GM18861 (cell line): ENCODE data around the gene LEPR.
A peak's percentile ranks its signal among the peaks of the same experiment; 100 is the strongest.

Experiments
- ATAC-seq: cut with Tn5 transposase; IDR thresholded peaks from one replicate; pipeline ENCODE4 v1.9.1; 2021; ENCODE audit not compliant: unreplicated experiment

Gene LEPR

GRCh38 chr1:65412256-65412983 is 8.0 kb upstream of the LEPR start:
- no peak for ATAC-seq

DNA sequence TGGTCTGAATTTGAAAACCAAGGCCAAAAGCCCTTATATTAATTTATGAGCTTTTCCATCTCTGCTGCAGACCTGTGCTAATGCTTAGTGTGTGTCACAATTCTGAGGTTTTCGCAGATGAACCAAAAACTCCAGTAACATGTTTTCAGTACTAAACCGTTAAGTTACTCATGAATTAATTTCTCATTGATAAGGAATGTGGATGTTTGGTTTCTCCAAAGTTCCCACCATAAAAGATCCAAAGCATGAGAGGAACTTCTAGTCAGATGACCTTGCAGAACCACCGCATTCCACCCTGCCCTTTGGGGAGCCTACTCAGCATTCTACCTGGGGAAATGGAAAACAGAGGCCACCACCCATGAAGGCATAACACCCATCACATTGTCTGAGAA is 7.5 kb upstream of the LEPR start:
- ATAC-seq, result no peak

DNA sequence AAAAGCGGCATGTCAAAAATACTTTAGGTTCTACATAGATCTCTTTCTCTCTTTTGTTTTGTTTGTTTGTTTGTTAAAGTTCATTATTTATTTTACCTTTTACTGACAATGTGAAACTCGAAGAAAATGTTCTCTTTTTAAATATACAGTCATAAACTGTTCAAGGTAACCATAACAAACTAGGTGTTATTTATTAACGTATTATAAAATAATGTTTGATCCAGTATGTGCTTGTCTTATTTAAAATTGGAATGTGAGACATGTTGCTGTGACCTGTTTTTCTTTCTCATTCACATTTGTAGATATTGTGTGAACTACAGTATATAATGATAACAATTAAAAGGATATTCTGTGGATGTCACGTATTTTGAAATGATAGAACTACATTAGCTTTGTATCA is 5.9 kb upstream of the LEPR start:
- ATAC-seq, result no peak

DNA sequence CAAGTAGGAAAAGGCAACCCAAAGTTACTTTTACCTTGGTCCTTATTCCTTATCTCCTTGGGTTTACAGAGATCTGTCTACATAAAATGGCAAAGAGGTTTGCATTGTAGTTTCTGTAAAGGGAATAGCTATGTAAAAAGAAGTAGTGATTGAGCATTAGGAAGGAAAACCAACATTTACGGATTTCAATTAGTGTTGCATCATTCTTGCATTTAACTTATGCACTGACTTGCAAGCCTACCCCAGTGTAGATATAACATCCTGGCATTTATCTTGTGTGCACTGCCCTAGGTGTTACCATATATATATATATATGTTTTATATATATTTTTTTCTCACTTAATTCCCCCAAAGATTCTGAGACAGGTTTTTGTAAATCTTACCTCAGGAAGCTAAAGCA is 3.7 kb upstream of the LEPR start:
- ATAC-seq, result no peak

DNA sequence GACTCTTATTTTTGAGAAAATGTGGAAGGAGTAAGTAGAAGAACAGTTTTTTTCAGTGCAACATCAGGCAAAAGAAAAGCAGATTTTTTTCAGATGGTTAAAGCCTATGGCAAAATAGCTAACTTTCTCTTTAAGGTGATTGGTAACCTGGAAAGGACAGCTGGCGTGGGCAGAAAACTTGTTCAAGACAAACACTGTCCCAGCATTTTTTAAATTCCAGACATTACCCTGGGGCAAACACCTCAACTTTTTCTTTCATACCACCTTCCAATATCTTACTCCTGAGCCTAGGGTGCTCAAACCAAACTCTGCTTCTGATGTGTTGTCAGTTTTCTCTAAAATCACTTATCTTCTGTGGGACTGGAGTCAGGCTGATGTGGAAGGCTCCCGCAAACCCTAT is 2.7 kb upstream of the LEPR start:
- ATAC-seq, result no peak

GRCh38 chr1:65418522-65419185 is 1.8 kb upstream of the LEPR start:
- ATAC-seq, result no peak

- ATAC-seq, result peak; percentile 85
These were observed 533 bp upstream of the LEPR start for GRCh38 chr1:65419681-65420589.

DNA sequence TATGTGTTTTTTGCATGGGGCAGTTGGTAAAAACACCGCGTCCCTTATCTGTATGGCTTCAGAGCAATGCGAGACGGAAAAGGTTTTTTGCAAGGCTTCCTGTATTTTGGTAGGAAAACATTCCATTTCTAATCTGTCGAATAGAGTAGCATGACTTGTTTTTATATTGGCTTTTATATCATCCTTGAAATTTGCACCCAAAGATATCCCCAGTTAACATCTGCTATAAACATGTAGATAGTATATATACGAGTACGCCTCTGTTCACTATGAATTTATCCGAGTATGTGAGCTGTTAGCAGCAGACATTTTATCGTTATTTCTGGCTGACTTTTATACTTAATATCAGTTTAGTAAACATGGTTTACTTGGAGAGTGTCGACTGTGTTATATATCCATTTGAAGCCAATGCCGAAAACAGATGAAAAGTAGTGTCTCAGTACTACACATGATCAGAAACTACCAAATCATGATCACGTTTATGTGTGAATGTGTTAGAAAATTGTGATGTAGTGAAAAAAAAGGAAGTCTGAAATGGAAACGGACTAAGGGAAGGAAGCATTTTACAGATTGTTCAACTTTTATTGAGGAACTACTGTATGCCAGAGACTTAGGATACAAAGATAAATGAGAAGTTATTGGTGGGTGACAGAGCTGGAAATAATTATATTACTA is 1.0 kb downstream of the LEPR start:
- ATAC-seq, result no peak

GRCh38 chr1:65422241-65423203 is 2.1 kb downstream of the LEPR start:
- ATAC-seq, result no peak

- no peak for ATAC-seq
These were observed 3.6 kb downstream of the LEPR start for GRCh38 chr1:65423884-65424572.

- ATAC-seq, result no peak
These were observed 4.1 kb downstream of the LEPR start for GRCh38 chr1:65424573-65424889.

- no peak for ATAC-seq
These were observed 4.5 kb downstream of the LEPR start for GRCh38 chr1:65425006-65425405.

- ATAC-seq, result no peak
These were observed 5.2 kb downstream of the LEPR start for GRCh38 chr1:65425697-65426096.

DNA sequence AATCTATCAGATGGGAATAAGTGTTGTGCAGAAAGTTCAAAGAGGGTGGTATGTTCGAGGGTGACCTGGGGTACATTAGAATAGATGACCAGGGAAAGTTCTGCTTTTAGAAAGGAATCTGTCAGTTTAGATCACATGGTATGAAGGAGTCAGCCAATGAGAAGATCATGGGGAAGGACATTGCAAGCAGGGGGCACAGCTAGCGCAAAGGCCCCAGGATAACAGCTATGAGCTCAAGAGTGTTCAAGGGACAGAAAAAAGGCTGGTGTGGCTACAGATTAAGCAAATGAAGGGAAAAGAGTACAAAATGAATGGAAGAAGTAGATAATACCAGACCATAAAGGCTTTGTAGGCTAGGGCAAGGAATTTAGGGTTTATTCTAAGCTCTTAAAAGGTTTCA is 8.6 kb downstream of the LEPR start:
- ATAC-seq, result no peak

DNA sequence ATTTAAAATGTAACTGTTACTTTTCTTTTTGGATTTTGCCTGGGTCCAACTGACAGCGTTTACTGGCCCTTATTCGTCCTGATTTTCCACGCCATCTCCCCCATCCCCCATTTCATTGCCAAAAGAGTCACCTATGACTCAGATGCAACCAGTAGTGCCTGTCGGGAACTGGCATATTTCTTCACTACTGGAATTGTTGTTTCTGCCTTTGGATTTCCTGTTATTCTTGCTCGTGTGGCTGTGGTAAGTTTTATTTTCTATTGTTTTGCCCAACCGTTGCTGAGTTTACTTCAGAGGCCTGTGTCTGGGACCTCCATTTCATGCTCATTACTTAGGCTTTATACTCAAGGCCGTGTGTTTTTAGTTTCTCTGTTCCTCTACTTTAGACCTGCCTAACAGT is 9.3 kb downstream of the LEPR start:
- ATAC-seq, result no peak

GRCh38 chr1:65431111-65431705 is 10.7 kb downstream of the LEPR start:
- peak; percentile 48 for ATAC-seq

- no peak for ATAC-seq
These were observed 12.4 kb downstream of the LEPR start for GRCh38 chr1:65432918-65433317.

- ATAC-seq, result no peak
These were observed 13.8 kb downstream of the LEPR start for GRCh38 chr1:65434255-65434654.

- ATAC-seq, result no peak
These were observed 14.3 kb downstream of the LEPR start for GRCh38 chr1:65434760-65435159.
